Osteocyte (in vitro differentiated cells): ENCODE data around the gene JUP. TPM values are rescaled to one million over a fixed set of nuclear protein-coding genes. Genes with fewer than 3 reads are reported as not detected.

ENCODE experiments used
- DNase-seq: peaks from one replicate; pipeline ENCODE4 v3.0.0; 2021; ENCODE audit warnings: mixed read lengths; ENCODE audit not compliant: unreplicated experiment; ENCODE audit errors: extremely low spot score
- H3K27ac Mint-ChIP-seq: one replicate; pipeline ENCODE4 v1.8.0; 2021; ENCODE audit warnings: mild to moderate bottlenecking, mixed read lengths; ENCODE audit not compliant: unreplicated experiment
- H3K27me3 Mint-ChIP-seq: one replicate; pipeline ENCODE4 v1.8.0; 2021; ENCODE audit warnings: mixed read lengths; ENCODE audit not compliant: unreplicated experiment
- H3K36me3 Mint-ChIP-seq: one replicate; pipeline ENCODE4 v1.8.0; 2021; ENCODE audit warnings: mixed read lengths; ENCODE audit not compliant: unreplicated experiment
- H3K4me1 Mint-ChIP-seq: one replicate; pipeline ENCODE4 v1.8.0; 2021; ENCODE audit warnings: mixed read lengths; ENCODE audit not compliant: unreplicated experiment
- H3K4me3 Mint-ChIP-seq: one replicate; pipeline ENCODE4 v1.8.0; 2021; ENCODE audit warnings: mild to moderate bottlenecking, moderate library complexity, mixed read lengths; ENCODE audit not compliant: unreplicated experiment
- H3K9me3 Mint-ChIP-seq: one replicate; pipeline ENCODE4 v1.8.0; 2021; ENCODE audit warnings: mixed read lengths; ENCODE audit not compliant: unreplicated experiment
- total RNA-seq: library from RNA; stranded (reverse); gene quantifications from 2 replicates; pipeline ENCODE4 v1.2.1, GENCODE V29; 2021
- TF ChIP-seq, protein P1 (sequence below): fragments of 200-600 bp; sonication (generic); IDR thresholded peaks from 2 replicates; pipeline ENCODE4 v1.5.0; 2021; ENCODE audit warnings: antibody characterized with exemption, mild to moderate bottlenecking, moderate library complexity

JUP gene
- total RNA-seq, 1 donor from 2014 or later: 92.6 TPM

DNA sequence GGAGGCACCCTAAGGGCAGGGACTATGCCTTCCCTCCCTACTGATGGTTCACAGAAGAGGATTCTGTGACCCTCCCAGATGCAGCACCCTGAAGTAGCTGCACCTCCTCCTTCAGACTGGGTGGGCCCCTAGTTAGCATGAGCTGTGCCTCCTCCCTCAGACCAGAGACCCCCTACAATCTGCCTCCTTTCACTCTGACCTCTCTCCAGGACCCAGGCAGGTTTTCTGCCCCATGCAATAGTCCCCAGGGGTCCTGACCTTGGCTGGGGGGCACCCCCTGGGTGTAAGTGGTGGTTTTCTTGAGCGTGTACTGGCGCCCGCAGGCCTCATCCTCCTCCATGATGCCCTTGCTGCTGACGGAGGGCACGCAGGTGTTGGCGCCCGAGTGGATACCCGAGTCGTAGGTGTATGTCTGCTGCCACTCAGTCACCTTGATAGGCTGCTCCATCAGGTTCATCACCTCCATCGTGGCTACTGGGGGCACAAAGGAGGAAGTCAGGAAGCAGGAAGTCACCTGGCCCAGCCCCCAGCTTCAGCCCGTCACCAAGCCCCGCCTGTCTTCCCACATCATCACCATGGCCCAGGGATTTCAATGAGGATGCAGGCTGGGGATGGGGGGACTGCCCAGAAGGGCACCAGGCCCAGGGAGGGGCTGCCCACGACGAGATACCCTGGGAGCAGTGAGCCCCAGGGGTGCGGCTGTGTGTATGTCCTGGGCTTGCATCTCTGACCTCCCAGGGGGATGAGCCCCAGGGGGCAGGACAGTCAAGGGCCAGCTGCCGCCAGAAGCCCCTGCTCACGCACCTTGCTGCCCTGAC, 14.9 kb downstream of the JUP start:
- Mint-ChIP-seq H3K36me3 (peaks cover 32% of the 10 kb centered on the region), H3K4me3 (no peak overlapping the region), H3K4me1 (peaks cover 37% of the 10 kb centered on the region), H3K27ac (no peak overlapping the region), H3K9me3 (no peaks in the 10 kb centered on the region), H3K27me3 (no peaks in the 10 kb centered on the region)
- DNase-seq: no peak
- TF ChIP-seq, protein P1, sequence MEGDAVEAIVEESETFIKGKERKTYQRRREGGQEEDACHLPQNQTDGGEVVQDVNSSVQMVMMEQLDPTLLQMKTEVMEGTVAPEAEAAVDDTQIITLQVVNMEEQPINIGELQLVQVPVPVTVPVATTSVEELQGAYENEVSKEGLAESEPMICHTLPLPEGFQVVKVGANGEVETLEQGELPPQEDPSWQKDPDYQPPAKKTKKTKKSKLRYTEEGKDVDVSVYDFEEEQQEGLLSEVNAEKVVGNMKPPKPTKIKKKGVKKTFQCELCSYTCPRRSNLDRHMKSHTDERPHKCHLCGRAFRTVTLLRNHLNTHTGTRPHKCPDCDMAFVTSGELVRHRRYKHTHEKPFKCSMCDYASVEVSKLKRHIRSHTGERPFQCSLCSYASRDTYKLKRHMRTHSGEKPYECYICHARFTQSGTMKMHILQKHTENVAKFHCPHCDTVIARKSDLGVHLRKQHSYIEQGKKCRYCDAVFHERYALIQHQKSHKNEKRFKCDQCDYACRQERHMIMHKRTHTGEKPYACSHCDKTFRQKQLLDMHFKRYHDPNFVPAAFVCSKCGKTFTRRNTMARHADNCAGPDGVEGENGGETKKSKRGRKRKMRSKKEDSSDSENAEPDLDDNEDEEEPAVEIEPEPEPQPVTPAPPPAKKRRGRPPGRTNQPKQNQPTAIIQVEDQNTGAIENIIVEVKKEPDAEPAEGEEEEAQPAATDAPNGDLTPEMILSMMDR: no peak

DNA sequence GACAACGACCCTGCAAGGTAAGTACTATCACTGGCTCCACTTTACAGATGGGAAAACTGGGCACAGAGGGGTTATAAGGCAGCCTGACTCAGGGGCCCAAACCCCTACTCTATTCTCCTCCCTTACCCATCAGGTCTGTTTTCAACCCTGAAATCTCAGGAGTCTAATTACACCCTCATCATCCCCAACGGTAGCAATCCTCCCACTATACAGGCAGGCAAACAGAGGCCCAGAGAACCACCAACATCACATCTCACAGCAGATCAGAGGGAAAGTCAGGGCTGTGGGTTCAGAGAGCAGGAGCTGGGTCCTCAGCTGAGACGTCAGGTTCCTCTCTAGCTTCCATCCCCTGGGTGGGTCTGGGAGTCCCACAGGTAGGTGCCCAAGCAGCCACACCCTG, 16.5 kb downstream of the JUP start:
- Mint-ChIP-seq H3K4me3 (no peak overlapping the region), H3K27ac (no peak overlapping the region), H3K36me3 (peaks cover 36% of the 10 kb centered on the region), H3K9me3 (no peaks in the 10 kb centered on the region), H3K4me1 (peaks cover 22% of the 10 kb centered on the region), H3K27me3 (no peaks in the 10 kb centered on the region)
- TF ChIP-seq, protein P1: no peak
- no peak for DNase-seq

DNA sequence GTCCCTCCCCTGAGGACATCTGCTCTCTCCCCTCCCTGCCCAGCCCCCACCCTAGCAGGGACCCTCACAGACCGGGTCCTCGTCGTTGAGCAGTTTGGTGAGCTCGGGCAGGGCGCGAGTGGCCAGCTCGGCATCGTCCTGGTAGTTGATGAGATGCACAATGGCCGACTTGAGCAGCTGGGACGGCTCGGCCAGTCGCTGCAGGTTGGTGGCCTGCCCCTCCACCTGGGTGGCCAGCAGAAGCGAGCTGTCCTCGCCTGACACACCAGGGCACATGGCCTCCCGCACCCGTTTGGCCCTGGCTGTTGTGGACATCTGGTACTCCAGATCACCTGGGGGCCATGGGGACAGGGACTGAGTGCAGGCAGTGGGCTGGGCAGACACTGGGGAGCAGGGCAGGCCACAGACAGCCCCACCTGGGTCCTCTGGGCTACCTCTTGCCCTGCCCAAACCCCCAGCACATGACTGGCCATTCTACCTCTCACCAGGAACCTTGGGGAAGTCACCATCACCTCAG, 17.1 kb downstream of the JUP start:
- H3K4me3 Mint-ChIP-seq: no peak overlapping the region
- DNase-seq: no peak
- TF ChIP-seq, protein P1: no peak
- no peak overlapping the region for H3K27ac Mint-ChIP-seq
- peaks cover 18% of the 10 kb centered on the region for H3K4me1 Mint-ChIP-seq
- no peaks in the 10 kb centered on the region for H3K27me3 Mint-ChIP-seq
- peaks cover 40% of the 10 kb centered on the region for H3K36me3 Mint-ChIP-seq
- H3K9me3 Mint-ChIP-seq: no peaks in the 10 kb centered on the region

DNA sequence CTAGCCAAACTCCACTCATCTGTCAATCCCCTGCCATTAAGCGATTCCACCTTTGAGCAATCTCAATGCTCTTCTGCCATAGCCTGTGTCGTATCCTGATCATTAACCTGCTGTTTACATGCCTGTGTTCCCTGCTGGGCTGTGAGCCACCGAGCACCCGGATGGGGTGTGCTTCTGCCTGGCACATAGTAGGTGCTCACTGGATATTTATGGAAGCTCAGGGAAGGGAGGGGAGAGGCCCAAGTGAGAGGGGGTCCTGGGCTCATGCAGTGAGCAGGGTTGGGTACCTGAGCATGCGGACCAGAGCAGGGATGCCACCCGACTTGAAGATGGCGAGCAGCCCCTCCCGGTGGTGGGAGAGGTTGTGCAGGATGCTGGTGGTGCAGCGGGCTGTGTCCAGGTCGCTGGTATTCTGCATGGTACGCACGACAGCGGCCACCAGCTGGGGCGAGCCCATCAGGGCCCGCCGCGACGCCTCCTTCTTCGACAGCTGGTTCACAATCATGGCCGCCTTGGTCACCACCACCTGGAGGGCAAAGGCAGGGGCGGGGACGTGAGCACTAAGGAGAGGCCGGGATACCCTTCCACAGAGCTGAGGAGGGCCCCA, 17.7 kb downstream of the JUP start:
- no peaks in the 10 kb centered on the region for H3K27me3 Mint-ChIP-seq
- no peak for DNase-seq
- no peak overlapping the region for H3K4me3 Mint-ChIP-seq
- H3K4me1 Mint-ChIP-seq: peaks cover 13% of the 10 kb centered on the region
- H3K27ac Mint-ChIP-seq: no peak overlapping the region
- H3K36me3 Mint-ChIP-seq: peaks cover 43% of the 10 kb centered on the region
- H3K9me3 Mint-ChIP-seq: no peaks in the 10 kb centered on the region
- TF ChIP-seq, protein P1: no peak

DNA sequence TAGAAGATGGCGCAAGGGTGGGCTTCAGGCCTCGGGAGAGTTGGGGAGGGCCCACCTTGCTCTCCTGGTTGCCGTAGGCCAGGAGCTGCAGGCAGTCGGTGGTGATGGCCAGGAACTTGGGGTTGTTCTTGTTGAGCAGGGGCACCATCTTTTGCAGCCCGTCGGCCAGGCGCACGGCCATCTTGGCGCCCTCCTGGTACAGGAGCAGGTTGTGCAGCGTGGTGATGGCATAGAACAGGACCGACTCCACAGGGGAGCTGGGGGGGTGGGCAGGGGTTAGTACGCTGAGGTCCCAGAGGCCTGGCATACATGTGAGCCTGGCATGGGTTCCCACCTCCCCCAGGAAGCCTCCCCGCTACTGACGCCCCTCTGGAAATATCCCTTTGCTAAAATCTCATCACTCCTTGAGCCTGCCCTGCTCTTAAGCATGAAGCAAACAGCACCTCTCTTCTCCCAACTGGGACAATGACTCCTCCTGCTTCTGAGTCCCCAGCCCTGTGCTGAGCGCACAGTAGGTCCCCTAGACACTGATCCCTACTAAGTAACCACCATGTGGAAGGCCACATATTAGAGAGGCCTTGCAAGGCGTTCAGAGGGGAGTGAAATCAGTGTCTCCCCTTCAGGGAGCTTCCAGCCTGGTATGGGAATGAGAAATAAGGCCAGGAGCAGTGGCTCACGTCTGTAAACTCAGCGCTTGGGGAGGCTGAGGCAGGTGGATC, 19.0 kb downstream of the JUP start:
- TF ChIP-seq, protein P1: no peak
- no peak for DNase-seq

More for the DNA sequence above, 19.0 kb downstream of the JUP start:
- Mint-ChIP-seq H3K4me1 (no peaks in the 10 kb centered on the region), H3K27ac (no peak overlapping the region), H3K9me3 (no peaks in the 10 kb centered on the region), H3K27me3 (no peaks in the 10 kb centered on the region), H3K4me3 (no peak overlapping the region), H3K36me3 (peaks cover 53% of the 10 kb centered on the region)
